Stimulated activated CD4-positive, alpha-beta T cell treated with anti-CD3 and anti-CD28 coated beads, TNF-alpha, amount 100 ng/mL, for 24 hours (primary cell): Measurements from ENCODE around the gene CDC40.
A peak's percentile ranks its signal among the peaks of the same experiment; 100 is the strongest.

Experiments used
- DNase-seq, 3 experiments: peaks; one replicate each; pipeline ENCODE4 v3.0.0-alpha.2; 2020; ENCODE audit warnings: low read depth in 3 of 3

Gene CDC40

GRCh38 chr6:110180228-110181008 is at the start of gene CDC40:
Gene CDC40, plus strand, starts transcription at chr6:110180427. Its CDS starts 18 bp downstream, at chr6:110180445.
- peak; percentile 21 to 34 (median 32) for DNase-seq

- DNase-seq: no peak
Observed at GRCh38 chr6:110137924-110138887, 42.0 kb upstream of the CDC40 start.

GRCh38 chr6:110139052-110139451 is 41.2 kb upstream of the CDC40 start:
- no peak for DNase-seq

GRCh38 chr6:110140650-110141049 is 39.6 kb upstream of the CDC40 start:
- no peak for DNase-seq

GRCh38 chr6:110147870-110148269 is 32.4 kb upstream of the CDC40 start:
- DNase-seq: no peak

GRCh38 chr6:110158479-110158878 is 21.7 kb upstream of the CDC40 start:
- no peak for DNase-seq

GRCh38 chr6:110170081-110170480 is 10.1 kb upstream of the CDC40 start:
- DNase-seq: no peak

- no peak for DNase-seq
Observed at GRCh38 chr6:110173506-110174132, 6.6 kb upstream of the CDC40 start.

- peak; percentile 16 to 48 (median 23) for DNase-seq
Observed at GRCh38 chr6:110178626-110179405, 1.4 kb upstream of the CDC40 start.

- peak; percentile 82 to 87 (median 84) for DNase-seq
Observed at GRCh38 chr6:110179406-110180227, 610 bp upstream of the CDC40 start, which contains the start of gene WASF1. Gene WASF1, minus strand, starts transcription at chr6:110179670. Its CDS starts 52,069 bp downstream, at chr6:110127601.

- no peak for DNase-seq
Observed at GRCh38 chr6:110181131-110182030, 1.2 kb downstream of the CDC40 start.

GRCh38 chr6:110183292-110183885 is 3.2 kb downstream of the CDC40 start:
- DNase-seq: no peak

- DNase-seq: no peak
Observed at GRCh38 chr6:110185879-110186278, 5.7 kb downstream of the CDC40 start.

- DNase-seq: no peak
Observed at GRCh38 chr6:110188791-110189190, 8.6 kb downstream of the CDC40 start.

GRCh38 chr6:110190726-110191125 is 10.5 kb downstream of the CDC40 start:
- no peak for DNase-seq

GRCh38 chr6:110191477-110191876 is 11.2 kb downstream of the CDC40 start:
- DNase-seq: no peak

GRCh38 chr6:110195639-110196038 is 15.4 kb downstream of the CDC40 start:
- DNase-seq: no peak

GRCh38 chr6:110196874-110197273 is 16.6 kb downstream of the CDC40 start:
- DNase-seq: no peak

GRCh38 chr6:110198561-110198960 is 18.3 kb downstream of the CDC40 start:
- no peak for DNase-seq
